ENCODE results near the gene RAB42.
"Not testable (repeated sequence)": the region's sequence is repeated elsewhere in the genome, so short reads cannot be mapped to it uniquely, and the experiment has no call there.

RAB42 gene

DNA sequence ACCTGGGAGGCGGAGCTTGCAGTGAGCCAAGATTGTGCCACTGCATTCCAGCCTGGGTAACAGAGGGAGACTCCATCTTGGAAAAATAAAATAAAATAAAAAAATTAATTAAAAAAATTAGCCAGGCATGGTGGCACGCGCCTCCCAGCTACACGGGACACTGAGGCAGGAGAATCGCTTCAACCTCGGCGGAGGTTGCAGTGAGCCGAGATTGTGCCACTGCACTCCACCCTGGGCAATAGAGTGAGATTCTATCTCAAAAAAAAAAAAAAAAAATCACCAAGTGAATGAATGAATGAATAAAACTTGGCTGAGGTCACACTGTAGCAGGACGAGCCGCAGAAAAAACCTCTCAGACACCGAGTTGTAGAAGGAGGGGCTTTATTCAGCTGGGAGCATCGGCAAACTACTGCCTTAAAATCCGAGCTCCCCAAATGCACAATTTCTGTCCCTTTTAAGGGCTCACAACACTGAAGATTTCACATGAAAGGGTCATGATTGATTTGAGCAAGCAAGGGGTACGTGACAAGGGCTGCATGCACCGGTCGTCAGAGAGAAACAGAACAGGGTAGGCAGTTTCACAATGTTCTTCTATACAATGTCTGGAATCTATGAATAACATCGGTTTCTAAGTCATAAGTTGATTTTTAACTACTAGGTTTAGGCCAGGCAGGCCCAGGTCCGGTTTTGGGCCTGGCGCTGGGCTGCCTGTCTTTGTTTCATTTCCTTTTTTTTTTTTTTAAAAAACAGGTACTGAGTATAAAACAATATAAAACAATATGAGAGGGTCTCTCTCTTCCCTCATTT, 5.3 kb upstream of the RAB42 start:
- not testable (repeated sequence) for DNase-seq (ENCODE audit: low spot score)

DNA sequence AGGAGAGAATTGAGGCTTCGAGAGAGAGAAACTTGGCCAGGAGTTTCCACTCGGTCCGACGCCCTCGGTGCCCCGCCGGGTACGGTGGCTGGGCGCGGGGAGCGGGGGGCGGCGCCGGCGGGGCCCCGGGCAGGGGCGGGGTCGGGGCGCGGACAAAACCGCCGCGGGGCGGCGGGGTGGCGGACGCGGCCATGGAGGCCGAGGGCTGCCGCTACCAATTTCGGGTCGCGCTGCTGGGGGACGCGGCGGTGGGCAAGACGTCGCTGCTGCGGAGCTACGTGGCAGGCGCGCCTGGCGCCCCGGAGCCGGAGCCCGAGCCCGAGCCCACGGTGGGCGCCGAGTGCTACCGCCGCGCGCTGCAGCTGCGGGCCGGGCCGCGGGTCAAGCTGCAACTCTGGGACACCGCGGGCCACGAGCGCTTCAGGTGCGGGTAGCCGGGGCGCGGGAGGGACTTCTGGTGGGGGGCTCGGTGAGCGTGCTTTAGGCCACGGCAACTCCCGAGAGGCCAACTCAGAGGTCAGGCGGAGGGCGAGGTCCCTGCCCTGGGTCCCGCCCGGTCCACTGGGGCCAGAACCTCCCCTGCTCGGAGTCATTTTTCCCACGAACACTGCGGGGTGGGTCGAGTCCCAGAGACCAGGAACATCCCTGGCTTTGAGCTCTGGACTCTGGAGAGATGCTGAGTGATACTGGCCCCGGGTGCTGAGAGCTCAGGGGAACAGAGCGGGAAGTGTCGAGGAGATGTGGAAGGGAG, 431 bp downstream of the RAB42 start:
- peak; percentile 46 for DNase-seq (ENCODE audit: low spot score)

DNA sequence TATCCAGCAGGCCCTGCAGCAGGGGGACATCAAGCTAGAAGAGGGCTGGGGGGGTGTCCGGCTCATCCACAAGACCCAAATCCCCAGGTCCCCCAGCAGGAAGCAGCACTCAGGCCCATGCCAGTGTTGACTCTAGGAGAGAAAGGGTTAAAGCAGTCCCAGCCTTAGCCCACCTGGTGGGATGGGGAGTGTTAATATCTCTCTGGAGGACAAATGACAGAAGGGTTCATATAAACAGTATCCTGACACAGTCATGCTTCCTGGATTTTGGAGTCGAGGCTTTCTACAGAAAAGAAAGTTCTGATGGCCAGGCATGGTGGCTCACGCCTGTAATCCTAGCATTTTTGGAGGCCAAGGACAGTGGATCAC, 1.9 kb downstream of the RAB42 start:
- DNase-seq (ENCODE audit: low spot score) = not testable (repeated sequence)

DNA sequence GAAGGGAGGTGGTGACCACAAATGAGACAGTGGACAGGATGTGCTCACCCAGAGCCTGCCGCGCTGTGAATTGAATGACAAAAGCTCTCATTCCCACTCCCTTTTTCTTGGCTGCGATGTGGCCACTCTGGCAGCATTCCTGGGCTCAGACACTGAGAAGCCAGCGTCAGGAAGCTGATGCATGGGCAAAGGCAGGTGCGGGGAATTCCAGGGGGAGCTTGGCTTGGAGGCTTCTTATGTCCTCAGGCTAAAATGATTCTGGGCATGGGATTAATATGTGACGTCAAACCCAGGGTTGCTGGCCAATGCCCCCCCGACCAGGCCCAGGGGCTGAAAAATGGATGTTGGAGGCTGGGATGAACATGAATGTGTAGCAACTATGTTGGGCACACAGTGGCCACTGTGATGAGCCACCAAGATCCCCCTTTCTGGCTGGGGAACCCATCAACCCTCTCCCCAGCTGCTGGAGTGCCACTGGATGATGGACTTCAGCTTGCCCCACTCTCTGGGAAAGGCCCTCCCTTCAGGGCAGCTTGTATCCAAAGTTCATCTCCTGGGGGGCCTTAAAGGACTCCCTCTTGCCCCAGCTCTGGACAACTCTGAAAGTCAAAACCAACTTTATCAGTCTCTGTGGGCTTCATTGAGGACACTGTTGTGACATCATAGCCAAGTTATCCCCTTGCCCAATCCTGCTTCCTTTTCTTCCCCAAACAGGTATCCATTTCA, 2.8 kb downstream of the RAB42 start:
- not testable (repeated sequence) for DNase-seq (ENCODE audit: low spot score)

GRCh38 chr1:28595412-28596191, 3.5 kb downstream of the RAB42 start:
- no peak for DNase-seq (ENCODE audit: low spot score)

DNA sequence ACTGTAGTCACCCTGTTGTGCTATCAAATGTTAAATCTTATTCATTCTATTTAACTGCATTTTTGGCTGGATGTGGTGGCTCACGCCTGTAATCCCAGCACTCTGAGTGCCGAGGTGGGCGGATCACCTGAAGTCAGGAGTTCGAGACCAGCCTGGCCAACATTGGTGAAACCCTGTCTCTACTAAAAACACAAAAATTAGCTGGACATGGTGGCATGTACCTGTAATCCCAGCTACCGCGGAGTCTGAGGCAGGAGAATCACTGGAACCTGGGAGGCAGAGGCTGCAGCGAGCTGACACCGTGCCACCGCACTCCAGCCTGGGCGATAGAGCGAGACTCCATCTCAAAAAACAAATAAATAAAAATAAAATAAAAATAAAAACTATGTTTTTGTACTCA, 4.2 kb downstream of the RAB42 start:
- DNase-seq (ENCODE audit: low spot score) = not testable (repeated sequence)

DNA sequence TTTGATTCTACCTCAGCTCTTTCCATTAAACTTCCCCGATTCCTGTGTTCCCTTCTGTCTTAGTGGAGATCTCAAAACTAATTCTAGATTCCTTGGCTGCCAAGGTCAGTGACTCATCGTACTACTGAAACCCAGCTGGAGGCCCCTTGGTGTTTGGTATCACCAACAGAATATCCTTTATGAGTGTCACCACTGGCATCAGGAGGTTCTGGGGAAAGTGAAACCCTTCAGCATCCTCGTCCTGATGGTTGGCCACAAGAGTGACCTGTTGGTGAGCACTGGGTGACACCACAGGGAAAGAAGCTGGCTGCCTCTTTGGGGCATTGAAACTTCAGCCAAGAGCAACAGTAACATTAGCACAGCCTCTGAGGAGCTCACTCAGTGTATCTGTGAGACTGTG, 9.6 kb downstream of the RAB42 start:
- peak; percentile 91 for DNase-seq (ENCODE audit: low spot score)

DNA sequence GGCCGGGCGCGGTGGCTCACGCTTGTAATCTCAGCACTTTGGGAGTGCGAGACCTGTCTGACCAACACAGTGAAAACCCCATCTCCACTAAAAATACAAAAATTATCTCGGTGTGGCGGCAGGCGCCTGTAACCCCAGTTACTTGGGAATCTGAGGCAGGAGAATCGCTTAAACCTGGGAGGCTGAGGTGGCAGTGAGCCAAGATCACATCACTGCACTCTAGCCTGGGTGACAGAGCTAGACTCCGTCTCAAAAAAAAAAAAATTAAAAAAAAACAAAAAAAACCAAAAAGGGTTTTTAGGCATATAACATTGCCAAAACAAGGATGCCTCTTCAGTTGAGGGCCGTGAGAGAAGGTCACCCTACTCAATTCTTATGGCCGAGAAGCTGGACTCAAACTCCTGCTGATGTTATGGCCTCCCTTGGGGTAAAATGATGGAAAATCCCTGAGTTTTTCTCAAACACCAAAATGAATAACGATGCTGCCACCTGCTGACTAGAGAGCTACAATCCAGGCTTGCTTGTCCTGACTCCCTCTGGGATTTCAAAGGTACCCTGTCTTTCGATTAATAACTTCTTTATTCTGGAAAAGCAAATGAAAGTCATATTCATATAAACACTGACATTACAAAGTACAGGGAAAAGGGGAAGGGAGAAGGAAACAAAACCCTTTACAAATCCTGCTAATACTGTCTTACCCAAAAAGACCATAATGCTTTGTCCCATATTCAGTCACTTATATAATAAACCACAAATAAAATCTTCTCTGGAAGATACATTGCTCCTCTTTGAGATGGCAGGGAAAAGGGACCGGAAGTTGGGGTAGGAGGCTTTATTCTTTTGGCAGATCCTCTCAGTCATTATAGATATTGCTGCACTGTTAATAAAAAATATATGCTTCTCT, 10.7 kb downstream of the RAB42 start:
- peak; percentile 82 for DNase-seq (ENCODE audit: low spot score)

- no peak for DNase-seq (ENCODE audit: low spot score)
These were observed 12.3 kb downstream of the RAB42 start for GRCh38 chr1:28604411-28604810.

GRCh38 chr1:28604962-28605361, 12.9 kb downstream of the RAB42 start:
- DNase-seq (ENCODE audit: low spot score) = no peak

GRCh38 chr1:28606771-28607170, 14.7 kb downstream of the RAB42 start:
- DNase-seq (ENCODE audit: low spot score) = no peak

DNA sequence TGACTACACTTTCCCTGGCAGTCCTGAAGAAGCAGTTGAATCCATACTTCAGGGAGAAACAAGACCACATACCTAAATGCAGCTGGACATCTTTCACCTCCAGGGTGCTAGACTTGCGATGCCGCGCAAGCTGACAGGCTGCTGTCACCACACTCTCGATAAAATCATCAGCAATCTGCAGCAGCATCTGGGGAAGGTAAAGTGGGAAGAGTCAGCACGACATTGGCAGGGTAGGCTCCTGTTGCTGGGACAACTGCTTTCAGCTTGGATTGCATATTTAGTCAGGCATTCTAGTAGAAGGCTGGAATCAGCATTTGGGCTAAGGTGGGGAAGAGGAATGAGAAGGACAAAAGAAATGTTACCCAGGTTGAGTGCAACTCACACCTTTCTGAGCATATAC, 21.1 kb downstream of the RAB42 start:
- DNase-seq (ENCODE audit: low spot score) = no peak

GRCh38 chr1:28631713-28632112, 39.6 kb downstream of the RAB42 start:
- DNase-seq (ENCODE audit: low spot score) = no peak

DNA sequence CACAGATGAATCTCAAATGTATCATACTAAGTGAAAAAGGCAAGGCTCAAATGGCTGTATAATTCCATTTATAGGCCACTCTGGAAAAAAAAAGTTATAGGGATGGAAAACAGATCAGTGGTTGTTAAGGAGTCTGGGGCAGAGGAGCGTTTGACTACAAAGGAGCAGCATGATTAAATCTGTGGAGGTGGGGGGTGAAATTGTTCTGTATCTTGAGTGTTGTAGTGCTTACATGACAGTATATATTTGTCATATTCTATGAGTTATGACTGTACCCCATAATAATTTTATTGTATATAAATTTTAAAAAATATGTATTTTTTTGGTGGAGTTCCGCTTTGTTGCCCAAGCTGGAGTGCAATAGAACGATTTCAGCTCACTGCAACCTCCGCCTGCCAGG, 40.5 kb downstream of the RAB42 start:
- no peak for DNase-seq (ENCODE audit: low spot score)

DNA sequence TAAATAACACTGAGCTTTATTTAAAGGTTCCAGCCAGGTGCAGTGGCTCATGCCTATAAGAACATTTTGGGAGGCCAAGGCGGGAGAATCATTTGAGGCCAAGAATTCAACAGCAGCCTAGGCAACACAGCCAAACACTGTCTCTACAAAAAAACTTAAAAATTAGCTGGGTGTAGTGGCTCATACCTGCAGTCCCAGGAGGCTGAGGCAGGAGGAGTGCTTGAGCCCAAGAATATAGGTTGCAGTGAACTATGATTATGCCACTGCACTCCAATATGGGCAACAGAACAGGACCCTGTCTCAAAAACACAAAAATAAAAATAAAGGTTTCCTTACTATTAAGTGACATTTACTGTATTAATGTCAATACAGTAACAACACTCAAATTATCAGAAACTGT, 48.7 kb downstream of the RAB42 start:
- no peak for DNase-seq (ENCODE audit: low spot score)

DNA sequence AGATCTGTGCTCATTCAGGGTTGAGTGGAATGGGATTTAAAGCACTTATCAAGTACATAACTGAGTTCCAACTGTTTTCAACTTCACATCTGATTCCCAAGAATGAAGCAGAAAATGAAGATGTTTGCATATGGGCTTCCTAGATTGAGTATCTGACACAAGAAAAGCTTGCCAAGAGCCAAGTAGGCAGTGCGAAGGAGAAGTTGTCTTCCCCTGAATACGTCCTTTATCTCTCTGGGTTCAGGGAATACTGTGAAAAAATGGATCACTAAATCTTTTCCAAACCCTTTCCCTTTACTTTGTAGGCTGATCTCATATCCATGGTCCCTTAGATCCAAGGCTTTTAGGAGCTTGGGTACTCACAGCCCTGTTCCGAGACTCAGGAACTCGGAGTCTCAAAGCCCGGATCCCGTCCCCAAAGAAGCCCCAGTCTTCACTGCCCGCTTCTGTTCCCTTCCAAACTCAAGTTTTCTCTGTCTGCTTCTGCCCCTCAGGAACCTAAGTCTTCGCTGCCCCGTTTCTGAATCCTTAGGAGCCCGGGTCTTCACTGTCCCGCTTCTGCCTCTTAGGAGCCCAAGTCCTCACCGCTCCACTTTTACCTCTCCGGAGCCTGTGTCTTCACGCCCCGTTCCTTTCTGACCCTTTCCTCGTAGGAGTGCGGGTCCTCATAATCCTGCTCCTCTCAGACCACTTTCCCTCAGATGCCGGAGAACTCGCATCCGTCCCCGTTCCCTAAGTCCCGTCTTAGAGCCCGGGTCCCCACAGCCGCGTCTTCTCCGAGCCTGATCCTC, 50.2 kb downstream of the RAB42 start:
- DNase-seq (ENCODE audit: low spot score) = peak; percentile 24

DNA sequence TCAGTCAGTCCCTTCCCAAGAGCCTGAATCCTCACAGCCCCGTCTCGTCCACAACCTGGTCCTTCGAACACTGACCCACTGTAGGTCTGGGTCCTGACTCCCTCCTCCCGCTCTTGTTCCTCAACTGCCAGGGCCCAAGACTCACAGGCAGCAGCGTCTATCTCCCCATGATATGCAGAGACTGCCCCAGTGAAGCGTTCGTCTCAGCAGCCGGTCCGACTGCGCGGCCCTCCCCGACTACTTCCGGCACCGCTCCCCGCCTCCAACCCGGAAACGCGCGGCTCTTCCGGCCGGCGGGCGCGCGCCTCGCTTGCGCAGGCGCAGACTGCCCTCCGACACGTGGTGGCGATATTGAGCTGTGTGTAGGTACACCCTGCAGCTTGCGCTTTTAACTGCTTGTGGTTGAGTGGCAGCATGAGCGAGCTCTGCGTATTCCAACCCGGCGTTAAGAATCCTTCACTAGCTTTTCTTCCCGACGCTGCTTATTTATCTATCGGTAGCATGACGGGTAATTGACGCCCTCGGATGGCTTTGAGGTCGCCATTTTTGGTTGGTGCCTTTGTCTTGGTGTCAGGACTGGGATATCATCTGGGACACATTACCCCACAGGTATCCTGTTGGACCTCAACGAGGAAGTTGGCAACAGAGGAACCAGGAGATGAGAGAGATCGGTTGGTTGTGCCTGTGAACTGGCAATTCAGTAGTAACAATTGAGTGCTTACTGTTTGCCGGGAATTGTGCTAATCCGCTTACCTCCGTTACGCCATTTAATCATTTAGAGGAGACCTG, 51.0 kb downstream of the RAB42 start, which contains the start of gene TAF12:
TAF12 (minus strand) TSS at position 221 of the 789 bp plus-strand sequence. CDS start 20,986 bp downstream, outside the sequence.
- DNase-seq (ENCODE audit: low spot score) = peak; percentile 95

GRCh38 chr1:28644494-28644893, 52.4 kb downstream of the RAB42 start:
- DNase-seq (ENCODE audit: low spot score) = no peak
